Measurements from ENCODE around the gene HK1. TPM values are rescaled to one million over a fixed set of nuclear protein-coding genes. Genes with fewer than 3 reads are reported as not detected.

Gene HK1
- total RNA-seq, 1 experiment from 2014 or later: 98.8 TPM

DNA sequence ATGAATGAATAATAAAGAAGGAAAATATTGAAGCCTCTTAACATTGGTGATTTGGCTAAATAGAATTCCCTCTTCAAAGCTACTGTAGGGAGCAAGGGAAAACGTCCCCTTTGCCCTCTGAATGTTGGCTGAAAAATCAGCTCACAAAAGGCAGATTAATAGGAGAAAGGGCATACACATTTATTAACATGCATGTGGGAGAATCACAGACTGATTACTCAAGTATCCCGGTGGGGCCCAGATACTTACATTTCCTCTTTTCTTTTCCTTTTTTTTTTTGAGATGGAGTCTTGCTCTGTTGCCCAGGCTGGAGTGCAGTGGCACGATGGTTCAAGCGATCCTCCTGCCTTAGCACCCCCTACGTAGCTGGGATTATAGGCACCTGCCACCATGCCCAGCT is 68.5 kb downstream of the HK1 start:
- Histone ChIP-seq H3T11ph (ENCODE audit: low read length) (no peak overlapping the region), H3K4ac (ENCODE audit: low read depth, low read length) (no peak overlapping the region), H4K91ac (ENCODE audit: insufficient read length, low read depth, low read length) (no peak overlapping the region), H3K9ac (ENCODE audit: extremely low read depth, insufficient read length, low read length) (no peak overlapping the region), H3K79me1 (ENCODE audit: insufficient read depth, low read depth, low read length, poor library complexity, severe bottlenecking) (no peaks in the 10 kb centered on the region), H2BK12ac (ENCODE audit: insufficient read length, low read depth, low read length) (no peak overlapping the region), H2AFZ (ENCODE audit: low read length) (no peak overlapping the region), H4K20me1 (ENCODE audit: control insufficient read depth, insufficient read depth, insufficient read length) (no peaks in the 10 kb centered on the region), H3K56ac (ENCODE audit: insufficient read length, low read depth, low read length) (no peak overlapping the region), H3K23me2 (ENCODE audit: insufficient read length, low read depth, low read length, poor library complexity, severe bottlenecking) (no peaks in the 10 kb centered on the region), H4K8ac (replicated peaks; ENCODE audit: insufficient read length, low read depth, low read length) (no peak overlapping the region), H3K14ac (ENCODE audit: insufficient read depth, low read length) (no peak overlapping the region), H2AK5ac (ENCODE audit: insufficient read length, low read length) (no peak overlapping the region), H2BK120ac (ENCODE audit: low read depth, low read length, poor library complexity, severe bottlenecking) (no peak overlapping the region), H3K23ac (ENCODE audit: insufficient read length, low read depth, low read length) (no peak overlapping the region), H3K9me3 (ENCODE audit: control insufficient read depth, low read depth, low read length) (no peaks in the 10 kb centered on the region), H3K79me2 (ENCODE audit: insufficient read depth, low read length) (peaks cover 15% of the 10 kb centered on the region; the same call in 1 of the 2 replicates), H3K4me1 (ENCODE audit: insufficient read depth, low read length) (peaks cover 15% of the 10 kb centered on the region; the same call in 1 of the 2 replicates), H2BK5ac (ENCODE audit: insufficient read length, low read length) (no peak overlapping the region), H3K4me2 (ENCODE audit: insufficient read depth, insufficient read length, low read length) (no peak overlapping the region), H4K5ac (ENCODE audit: insufficient read length, low read depth, low read length) (no peak overlapping the region), H3K27ac (ENCODE audit: insufficient read length, low read depth, low read length) (no peak overlapping the region), H3K18ac (ENCODE audit: insufficient read length, low read depth, low read length) (no peak overlapping the region), H2BK20ac (ENCODE audit: low read depth, low read length, poor library complexity, severe bottlenecking) (no peak overlapping the region), H2BK15ac (ENCODE audit: low read depth, low read length) (no peak overlapping the region), H3K27me3 (ENCODE audit: insufficient read depth, low read length) (no peaks in the 10 kb centered on the region)
- peaks cover 26 to 36% (median 27%) of the 10 kb centered on the region in 3 experiments for H3K36me3 Mint-ChIP-seq (ENCODE audit: insufficient read depth in 1 of 3, low read depth in 3 of 3)
- WGBS (ENCODE audit: extremely low coverage, insufficient read length, low lambda C conversion rate): no CpG with 5 or more reads among the region's 5 CpGs
- no peaks in the 10 kb centered on the region for H3K27me3 Mint-ChIP-seq (ENCODE audit: low read depth)
- no peaks in the 10 kb centered on the region for H3K9me3 Mint-ChIP-seq
- H3K4me1 Mint-ChIP-seq: peaks cover 54 to 57% of the 10 kb centered on the region in 2 experiments
- H3K4me3 Mint-ChIP-seq: no peak overlapping the region
- no peak for DNase-seq
- H3K27ac Mint-ChIP-seq: no peak overlapping the region
- TF ChIP-seq, protein P1, sequence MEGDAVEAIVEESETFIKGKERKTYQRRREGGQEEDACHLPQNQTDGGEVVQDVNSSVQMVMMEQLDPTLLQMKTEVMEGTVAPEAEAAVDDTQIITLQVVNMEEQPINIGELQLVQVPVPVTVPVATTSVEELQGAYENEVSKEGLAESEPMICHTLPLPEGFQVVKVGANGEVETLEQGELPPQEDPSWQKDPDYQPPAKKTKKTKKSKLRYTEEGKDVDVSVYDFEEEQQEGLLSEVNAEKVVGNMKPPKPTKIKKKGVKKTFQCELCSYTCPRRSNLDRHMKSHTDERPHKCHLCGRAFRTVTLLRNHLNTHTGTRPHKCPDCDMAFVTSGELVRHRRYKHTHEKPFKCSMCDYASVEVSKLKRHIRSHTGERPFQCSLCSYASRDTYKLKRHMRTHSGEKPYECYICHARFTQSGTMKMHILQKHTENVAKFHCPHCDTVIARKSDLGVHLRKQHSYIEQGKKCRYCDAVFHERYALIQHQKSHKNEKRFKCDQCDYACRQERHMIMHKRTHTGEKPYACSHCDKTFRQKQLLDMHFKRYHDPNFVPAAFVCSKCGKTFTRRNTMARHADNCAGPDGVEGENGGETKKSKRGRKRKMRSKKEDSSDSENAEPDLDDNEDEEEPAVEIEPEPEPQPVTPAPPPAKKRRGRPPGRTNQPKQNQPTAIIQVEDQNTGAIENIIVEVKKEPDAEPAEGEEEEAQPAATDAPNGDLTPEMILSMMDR (conservative IDR thresholded peaks at IDR 0.05): no peak

All from H9 (cell line).